HEK293T (cell line): ENCODE measurements around the gene ANOS1.

ENCODE experiments used
- ARNT ChIP-seq: fragments of 450-650 bp; IDR thresholded peaks from 2 replicates; pipeline ENCODE4 v1.6.1; 2017; ENCODE audit warnings: mild to moderate bottlenecking
- BHLHE40 ChIP-seq: fragments of 450-650 bp; IDR thresholded peaks from 2 replicates; pipeline ENCODE4 v1.6.1; 2016; ENCODE audit warnings: mild to moderate bottlenecking, moderate library complexity, borderline replicate concordance
- ELF4 ChIP-seq: fragments of 450-650 bp; IDR thresholded peaks from 2 replicates; pipeline ENCODE4 v1.6.1; 2017; ENCODE audit warnings: antibody characterized with exemption
- FOXA1 ChIP-seq: fragments of 450-650 bp; IDR thresholded peaks from 2 replicates; pipeline ENCODE4 v1.6.1; 2016; ENCODE audit warnings: mild to moderate bottlenecking
- FOXK2 ChIP-seq: fragments of 450-650 bp; IDR thresholded peaks from 2 replicates; pipeline ENCODE4 v1.6.1; 2016; ENCODE audit warnings: mild to moderate bottlenecking
- FOXM1 ChIP-seq: fragments of 450-650 bp; IDR thresholded peaks from 2 replicates; pipeline ENCODE4 v1.6.1; 2017; ENCODE audit warnings: mild to moderate bottlenecking, borderline replicate concordance
- NFRKB ChIP-seq: fragments of 450-650 bp; IDR thresholded peaks from 2 replicates; pipeline ENCODE4 v1.6.1; 2016; ENCODE audit warnings: mild to moderate bottlenecking, moderate library complexity
- SP1 ChIP-seq: fragments of 450-650 bp; IDR thresholded peaks from 2 replicates; pipeline ENCODE4 v1.6.1; 2017
- SUZ12 ChIP-seq: fragments of 450-650 bp; IDR thresholded peaks from 2 replicates; pipeline ENCODE4 v1.6.1; 2016; ENCODE audit warnings: mild to moderate bottlenecking
- TARDBP ChIP-seq: fragments of 450-650 bp; IDR thresholded peaks from 2 replicates; pipeline ENCODE4 v1.6.1; 2016
- ZNF384 ChIP-seq: fragments of 450-650 bp; IDR thresholded peaks from 2 replicates; pipeline ENCODE4 v1.6.1; 2016

DNA sequence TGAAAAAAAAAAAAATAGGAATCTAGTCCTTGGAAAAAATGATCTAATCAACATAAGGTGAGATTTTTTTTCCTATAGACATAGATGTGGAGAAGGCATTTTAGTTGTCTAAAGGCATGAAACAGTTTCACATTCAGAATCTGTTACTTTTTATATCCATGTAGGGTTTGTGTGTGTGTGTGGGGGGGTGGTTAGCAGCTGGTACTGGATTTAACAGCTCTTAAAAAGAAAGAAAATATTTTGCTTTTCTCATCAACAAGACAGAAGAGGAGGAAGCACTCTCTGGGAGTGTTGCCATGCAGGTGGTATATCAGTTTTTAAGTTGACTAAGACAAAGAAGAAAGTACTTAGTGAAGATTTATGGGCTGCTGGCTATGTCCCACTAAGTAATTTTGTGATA, 145.0 kb downstream of the ANOS1 start:
- TF ChIP-seq FOXM1 (no peak), SP1 (no peak), NFRKB (no peak), ARNT (no peak), TARDBP (no peak), FOXA1 (no peak), SUZ12 (no peak), FOXK2 (no peak), ELF4 (no peak), ZNF384 (no peak), BHLHE40 (no peak)
